Activated gamma-delta T cell (primary cell): ENCODE measurements around the gene IQCK.

Source experiments
- DNase-seq: peaks from one replicate; lab custom pipeline; 2025; lab: John Stamatoyannopoulos, UW

IQCK gene

DNA sequence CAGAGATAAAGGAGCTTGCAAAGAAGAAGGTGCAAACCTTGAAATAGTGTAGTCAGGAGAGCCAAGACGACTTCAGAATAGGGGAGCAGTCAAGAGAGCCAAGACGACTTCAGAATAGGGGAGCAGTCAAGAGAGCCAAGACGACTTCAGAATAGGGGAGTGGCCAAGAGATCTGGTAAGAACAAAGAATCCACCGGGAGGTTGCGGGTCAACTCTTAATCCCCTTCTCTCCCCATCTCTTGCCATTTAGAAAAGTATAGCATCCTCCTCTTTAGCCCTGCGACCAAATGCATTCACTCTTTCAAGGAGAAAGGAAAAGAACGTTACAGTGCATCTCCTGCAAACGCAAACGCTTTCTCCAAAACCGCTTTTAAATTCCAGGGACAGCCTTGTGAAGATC, 757 bp upstream of the IQCK start:
- no peak for DNase-seq

DNA sequence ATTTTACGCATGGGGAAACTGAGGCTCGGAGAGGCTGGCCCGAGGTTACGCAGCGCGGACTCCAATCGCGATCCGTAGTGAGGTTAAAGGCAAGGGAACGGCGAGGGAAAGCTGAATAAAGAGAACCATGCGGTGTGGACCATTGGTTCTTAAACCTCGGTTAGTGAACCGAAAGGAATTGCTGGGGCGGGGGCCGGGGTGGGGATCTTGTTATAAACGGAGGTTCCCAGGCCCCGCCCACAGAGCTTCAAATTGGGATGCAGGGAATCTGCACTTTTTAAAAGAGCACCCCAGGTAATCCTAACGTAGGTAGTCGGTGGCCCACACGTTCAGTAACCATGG, 524 bp downstream of the IQCK start:
- DNase-seq = no peak

- no peak for DNase-seq
Observed at GRCh38 chr16:19722269-19722952, 4.3 kb downstream of the IQCK start.

DNA sequence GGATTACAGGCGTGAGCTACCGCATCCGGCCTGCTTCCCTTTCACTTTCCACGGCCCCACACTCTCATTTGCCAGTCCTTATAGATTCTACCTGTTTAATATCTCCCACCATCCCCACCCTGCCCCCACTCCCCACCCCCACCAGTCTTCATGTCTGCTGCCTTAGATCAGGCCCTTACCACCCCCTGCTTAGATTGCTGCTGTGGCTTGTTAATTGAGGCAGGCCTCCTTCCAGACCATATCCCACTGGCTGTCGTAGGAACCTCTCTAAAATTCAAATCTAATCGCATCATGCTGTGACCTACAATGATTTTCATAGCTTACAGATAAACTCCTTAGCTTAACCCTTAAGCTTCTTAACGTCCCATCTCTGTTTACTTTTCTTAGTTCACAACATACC, 4.9 kb downstream of the IQCK start:
- DNase-seq = no peak

- DNase-seq = no peak
Observed at GRCh38 chr16:19728636-19728965, 10.5 kb downstream of the IQCK start.

- no peak for DNase-seq
Observed at GRCh38 chr16:19733551-19733950, 15.5 kb downstream of the IQCK start.

DNA sequence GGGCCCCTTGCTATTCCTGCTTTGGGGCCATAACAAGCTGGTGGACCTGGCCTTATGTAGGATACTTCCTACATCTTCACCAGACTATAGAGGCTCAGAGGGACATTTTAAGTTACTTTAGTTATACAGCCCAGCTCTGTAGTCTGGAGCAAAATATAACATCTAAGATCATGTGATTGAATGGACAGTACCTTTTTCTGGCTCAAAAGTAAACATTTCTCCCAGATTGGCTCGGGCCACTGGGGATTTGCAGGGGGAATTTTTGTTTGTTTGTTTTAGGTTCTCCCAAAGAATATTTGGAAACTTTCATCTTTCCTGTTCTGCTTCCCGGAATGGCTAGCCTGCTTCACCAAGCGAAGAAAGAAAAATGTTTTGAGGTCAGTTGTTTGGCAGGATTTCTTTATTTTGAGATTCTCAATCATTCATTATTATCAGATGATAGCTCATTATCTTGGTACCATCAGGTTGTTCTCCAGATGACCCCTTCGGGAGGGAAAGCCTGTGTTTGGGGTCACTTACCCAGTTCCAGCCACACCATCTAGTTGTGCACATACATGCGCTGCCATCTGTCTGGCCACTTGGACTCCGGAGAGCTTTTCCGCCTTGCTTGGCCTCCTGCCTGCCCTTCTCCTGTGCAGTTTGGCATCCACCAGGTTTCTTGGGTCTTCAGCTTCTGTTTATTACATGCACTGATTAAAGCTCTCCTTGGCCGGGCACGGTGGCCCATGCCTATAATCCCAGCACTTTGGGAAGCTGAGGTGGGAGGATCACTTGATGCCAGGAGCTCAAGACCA, 17.2 kb downstream of the IQCK start:
- no peak for DNase-seq

DNA sequence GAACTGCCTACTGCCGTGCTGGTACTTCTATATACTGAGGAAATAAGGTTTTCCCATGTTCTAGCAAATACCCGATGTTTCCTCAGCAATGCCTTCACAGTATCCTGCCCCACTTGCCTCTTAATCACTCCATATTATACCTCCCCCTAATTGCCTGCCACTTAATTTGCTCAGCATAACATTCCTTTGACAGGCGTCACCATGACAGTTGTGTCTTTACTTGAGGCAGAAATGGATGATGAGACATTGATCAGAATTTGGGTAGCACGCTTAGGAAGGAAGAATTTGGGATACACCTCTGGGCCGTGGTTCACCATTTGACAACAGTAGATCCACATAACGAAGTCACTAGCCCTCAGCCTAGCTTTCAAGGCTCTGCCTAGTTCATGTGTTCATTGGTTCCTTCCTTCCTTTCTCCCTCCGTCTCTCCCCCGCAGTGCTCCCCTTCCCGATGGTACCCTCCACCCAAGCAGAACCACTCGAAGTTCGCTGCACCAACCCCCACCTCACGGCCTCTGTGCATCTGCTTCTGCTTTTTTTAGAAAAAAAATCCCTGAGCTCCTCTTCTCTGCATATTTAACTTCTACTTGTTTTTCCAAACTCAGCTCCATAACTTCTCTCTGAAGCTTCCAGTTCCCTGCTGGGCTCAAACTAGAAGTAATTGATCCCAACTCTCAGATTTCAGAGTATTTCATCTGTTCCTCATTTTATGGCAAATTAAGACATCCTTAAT, 19.4 kb downstream of the IQCK start:
- DNase-seq = no peak

GRCh38 chr16:19741354-19741753, 23.3 kb downstream of the IQCK start:
- no peak for DNase-seq

GRCh38 chr16:19743816-19744159, 25.7 kb downstream of the IQCK start:
- no peak for DNase-seq

- no peak for DNase-seq
Observed at GRCh38 chr16:19744670-19745069, 26.6 kb downstream of the IQCK start.

- DNase-seq = no peak
Observed at GRCh38 chr16:19745286-19746010, 27.4 kb downstream of the IQCK start.

GRCh38 chr16:19746561-19746960, 28.5 kb downstream of the IQCK start:
- DNase-seq = no peak

- no peak for DNase-seq
Observed at GRCh38 chr16:19748389-19749168, 30.5 kb downstream of the IQCK start.

DNA sequence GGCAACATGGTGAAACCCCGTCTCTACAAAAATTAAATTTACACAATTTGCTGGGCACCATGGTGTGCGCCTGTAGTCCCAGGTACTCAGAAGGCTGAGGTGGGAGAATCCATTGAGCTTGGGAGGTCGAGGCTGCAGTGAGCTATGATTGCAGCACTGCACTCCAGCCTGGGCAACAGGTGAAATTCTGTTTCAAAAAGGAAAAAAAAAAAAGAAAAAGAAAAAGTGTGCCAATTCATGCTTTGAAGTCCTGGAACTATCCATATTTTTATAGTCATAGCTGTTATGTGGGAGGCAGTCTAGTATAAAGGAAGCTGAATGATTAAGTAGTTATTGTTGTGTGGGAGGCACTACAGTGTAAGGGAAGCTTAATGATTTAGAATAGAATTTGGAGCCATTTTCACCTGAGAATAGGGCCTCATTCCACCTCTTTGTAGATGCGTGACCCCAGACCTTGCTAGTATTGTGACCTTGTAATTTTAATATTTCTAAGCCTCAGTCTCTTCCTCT, 31.6 kb downstream of the IQCK start:
- DNase-seq = no peak

DNA sequence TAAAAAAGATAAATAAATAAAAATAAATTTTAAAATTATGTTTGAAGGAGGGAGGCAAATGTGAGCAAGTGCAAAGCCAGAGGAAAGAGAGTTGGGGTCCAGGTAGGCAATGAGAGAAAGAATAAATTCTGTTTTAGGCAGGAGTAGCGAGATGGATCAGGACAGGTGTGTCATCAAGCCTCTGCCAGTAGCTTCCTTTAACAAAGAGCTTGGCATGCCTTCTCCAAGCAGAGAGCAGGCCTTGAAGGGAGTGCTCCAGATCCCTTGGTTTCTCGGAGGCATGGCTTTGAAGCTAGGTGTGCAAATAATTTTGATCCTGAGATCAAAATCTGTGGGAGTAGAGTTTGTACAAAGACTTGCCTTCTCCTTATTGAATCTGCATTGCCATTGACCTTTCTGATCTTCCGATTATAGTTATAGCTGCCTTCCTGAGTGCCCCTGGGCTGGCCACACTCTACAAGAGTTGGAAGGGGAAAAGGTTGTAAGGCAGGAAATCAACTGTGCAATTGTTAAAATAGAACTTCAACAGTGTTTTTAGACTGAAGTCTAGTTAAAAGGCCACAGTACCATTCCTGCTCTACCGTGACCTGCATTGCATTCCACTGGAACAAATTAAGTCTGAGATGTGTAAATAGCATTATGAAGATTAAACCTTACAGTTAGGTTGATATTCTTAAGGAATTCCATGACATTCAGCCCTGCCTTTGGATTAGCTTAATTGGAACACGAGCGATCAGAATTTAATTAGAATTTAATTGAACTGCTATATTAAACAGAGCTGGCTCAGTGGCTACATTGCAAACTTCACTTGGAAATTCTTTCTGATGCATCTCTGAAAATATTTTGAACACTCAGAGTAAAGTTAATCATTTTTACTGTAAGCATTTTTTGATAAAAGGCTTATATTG, 33.7 kb downstream of the IQCK start:
- DNase-seq = no peak

- DNase-seq = no peak
Observed at GRCh38 chr16:19753815-19754643, 36.0 kb downstream of the IQCK start.

DNA sequence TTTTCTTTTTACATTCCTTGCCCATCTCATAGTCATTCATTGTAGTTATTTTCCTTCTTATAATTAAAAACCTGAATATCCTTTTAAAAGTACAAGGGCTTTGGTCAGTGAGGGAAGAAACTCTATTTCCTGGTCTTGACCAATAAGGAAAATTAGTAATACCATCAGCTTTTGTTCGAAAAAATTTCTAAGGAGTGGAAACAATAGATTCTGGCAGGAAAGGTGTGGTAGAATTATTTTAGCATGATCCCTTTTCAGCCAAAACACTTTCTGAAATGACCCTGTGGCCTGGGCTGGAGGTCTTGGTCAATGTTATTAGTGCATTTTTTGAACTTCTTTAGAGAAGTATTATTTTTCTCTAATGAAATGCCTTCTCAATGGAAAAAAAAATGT, 36.6 kb downstream of the IQCK start:
- no peak for DNase-seq

- no peak for DNase-seq
Observed at GRCh38 chr16:19755268-19755667, 37.2 kb downstream of the IQCK start.

DNA sequence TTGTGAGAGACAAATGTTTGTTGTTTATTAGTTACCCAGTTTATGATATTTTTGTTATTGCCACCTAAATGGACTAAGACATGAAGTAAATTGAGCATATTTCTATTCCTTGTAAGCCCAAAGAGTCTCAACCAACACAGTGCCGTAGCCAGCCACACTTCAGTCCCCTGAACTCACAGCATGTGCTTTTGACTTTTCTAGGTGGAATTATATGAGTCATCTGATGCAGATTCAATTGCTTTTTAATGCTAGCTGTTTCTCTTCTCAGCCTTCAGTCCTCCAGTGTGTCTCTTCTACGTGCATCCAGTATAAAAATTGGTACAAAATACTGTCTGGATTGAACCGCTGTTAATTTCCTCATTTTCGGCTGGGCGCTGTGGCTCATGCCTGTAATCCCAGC, 39.0 kb downstream of the IQCK start:
- DNase-seq = no peak
